HG03039 (cell line): ENCODE measurements around the gene ARHGEF17.
"Not testable (repeated sequence)": the region's sequence is repeated elsewhere in the genome, so short reads cannot be mapped to it uniquely, and the experiment has no call there.

Experiments used
- ATAC-seq: cut with Tn5 transposase; IDR thresholded peaks from one replicate; pipeline ENCODE4 v1.9.1; 2021; ENCODE audit warnings: mild to moderate bottlenecking, moderate library complexity; ENCODE audit not compliant: unreplicated experiment

Gene ARHGEF17

GRCh38 chr11:73273222-73273895, 34.7 kb upstream of the ARHGEF17 start:
- ATAC-seq, result no peak

GRCh38 chr11:73274191-73274590, 33.9 kb upstream of the ARHGEF17 start:
- not testable (repeated sequence) for ATAC-seq

GRCh38 chr11:73274722-73275380, 33.2 kb upstream of the ARHGEF17 start:
- no peak for ATAC-seq

DNA sequence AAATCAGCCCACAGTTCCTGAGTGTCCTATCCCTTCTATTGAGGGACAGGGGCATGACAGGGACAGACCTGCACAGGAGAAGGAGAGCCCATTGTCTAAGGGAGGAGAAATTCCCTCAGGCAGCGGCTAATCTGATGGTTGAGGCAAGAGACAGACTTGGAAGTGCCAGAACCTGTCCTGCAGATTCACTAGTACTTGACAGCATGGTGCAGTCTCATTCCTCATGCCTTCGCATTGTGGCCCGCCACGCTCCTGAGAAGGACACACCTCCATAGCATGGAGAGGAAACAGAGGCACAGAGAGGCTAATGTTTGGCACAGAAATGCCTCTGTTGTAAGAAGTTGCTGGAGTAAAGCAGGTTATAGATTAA, 32.7 kb upstream of the ARHGEF17 start:
- ATAC-seq, result no peak

- ATAC-seq, result no peak
Observed at GRCh38 chr11:73277467-73277866, 30.6 kb upstream of the ARHGEF17 start.

DNA sequence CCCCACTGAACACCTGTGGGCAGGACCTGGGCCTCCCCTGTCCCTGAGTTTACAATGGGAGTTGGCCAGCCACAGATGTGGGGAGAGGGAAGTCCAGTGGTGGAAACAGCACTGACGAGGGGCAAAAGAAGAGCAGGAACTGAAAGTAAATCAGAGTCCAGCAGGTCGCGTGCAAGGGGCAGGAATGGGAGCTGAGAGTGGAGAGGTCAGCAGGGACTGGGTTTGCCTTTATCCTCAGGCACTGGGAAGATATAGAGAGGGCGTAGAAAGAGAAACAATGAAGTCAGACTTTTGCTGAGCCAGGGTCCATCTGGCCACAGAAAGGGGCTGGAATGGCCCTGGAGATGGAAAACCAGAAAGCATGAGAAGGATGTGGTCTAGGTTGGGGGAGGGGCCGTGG, 27.4 kb upstream of the ARHGEF17 start:
- no peak for ATAC-seq

DNA sequence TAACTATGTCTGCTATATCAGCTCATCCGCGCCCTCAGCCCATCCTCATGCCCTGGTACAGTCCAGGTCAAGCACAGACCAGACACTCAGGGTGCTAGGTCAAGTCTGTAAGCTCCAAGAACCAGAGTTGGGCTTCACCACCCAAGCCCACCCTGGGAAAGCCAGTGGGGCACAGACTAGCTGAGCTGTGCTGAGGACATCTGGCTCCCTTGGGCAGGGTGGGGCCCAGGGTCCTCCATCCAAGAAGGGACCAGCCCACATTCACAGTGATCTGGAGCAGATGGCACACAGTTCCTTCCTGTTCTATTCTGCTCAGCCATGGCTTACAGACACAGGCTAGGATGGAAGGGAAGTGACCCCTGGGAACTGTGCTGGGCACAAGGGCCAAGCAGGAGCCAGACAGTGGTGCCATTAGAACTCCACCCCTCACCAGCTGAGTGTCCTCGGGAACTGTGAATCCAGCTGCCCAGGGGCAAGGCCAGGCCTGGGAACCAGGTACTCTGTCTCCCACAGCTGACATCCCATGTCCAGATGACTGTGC, 26.8 kb upstream of the ARHGEF17 start:
- no peak for ATAC-seq

DNA sequence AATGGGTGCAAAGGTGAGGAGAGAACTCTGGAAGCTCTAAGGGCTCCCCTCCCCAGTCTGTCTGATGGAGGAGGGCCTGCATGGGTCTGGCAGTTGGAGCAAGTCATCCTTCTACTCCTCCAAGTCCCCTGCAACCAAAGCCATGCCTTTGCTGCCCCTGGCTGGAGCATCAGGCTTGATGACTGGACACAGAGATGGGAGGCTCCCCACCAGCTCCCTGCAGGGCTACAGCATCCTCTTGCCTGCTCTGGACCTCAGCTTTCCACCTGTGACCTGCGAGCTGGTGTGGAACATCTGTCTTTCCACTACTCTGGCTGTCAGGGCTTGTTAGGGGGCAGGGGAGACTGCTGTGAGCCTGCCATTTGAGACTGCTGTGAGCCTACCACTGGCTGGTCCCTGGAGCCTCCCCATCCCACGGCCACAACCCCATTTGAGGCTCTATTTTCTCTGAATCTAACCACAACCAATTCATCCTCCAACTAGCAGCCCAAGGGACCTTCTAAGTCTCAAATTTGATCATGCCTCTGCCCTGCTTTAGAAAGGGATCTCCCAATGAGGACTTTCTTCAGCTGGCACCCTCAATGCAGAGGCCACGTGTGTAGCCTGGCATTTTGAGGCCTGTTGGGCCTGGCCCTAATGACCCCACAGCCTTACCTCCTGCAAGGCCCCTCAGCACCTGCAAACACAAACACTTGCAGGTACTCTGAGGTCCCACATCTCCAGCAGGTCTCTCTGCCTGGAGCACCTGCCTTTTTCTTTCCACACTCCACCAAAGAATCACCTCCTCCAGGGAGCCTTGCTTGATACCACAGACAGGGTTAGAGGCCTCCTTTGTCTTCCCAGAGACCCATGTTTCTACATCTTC, 26.0 kb upstream of the ARHGEF17 start:
- ATAC-seq, result no peak

DNA sequence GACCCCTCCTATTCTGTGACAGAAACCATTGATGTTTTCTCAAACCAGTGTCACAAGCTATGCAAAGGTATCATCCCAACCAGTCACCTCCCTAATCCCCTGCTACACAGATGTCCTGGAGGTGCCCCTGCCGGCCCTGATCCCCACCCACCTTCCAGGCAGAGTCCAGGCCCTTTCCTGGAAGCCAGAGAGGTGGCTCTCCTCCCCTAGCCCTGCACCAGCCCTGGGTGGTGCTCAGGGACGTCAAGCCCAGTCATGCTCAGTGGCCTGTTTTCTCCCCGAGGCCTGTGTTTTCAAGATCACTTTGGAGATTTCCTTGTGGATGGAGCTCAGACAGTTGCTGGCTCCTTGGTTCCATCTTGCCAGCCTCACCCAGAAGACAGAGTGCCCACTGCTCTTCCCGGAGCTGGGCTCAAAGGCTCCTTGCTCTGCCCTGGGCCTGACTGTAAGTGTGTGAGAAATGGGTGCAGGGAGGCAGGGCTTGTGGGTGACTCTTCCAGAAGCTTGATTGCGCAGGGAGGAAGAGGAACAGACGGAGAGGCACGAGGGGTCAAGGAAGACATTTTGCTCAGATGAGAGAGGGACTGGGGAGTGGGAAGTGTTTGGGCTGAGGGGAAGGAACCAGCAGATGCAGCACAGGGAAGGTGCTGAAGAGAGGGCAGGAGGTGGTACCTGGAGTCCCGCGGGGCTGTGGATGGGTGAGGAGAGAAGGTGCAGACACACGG, 24.6 kb upstream of the ARHGEF17 start:
- no peak for ATAC-seq

GRCh38 chr11:73284106-73284505, 24.0 kb upstream of the ARHGEF17 start:
- no peak for ATAC-seq

DNA sequence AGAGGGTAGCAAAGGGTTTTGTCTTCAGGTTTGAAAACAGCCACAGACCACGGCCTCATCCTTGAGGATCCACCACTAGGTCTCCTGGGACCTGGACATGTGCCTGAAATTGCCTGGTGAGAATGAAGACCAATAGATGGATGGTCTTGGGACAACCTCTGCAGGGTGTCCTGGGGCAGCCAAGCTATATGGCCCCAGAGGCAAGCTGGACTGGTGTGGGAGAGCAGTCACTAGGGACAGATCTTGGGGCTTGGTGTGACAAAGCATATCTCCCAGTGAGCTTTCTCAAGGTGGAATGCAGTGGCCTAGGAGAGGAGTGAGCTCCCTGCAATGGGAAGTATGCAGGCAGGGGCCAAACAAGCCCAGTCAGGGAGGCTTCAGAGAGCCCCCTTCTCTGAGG, 22.4 kb upstream of the ARHGEF17 start:
- ATAC-seq, result no peak

GRCh38 chr11:73286240-73286810, 21.8 kb upstream of the ARHGEF17 start:
- no peak for ATAC-seq

DNA sequence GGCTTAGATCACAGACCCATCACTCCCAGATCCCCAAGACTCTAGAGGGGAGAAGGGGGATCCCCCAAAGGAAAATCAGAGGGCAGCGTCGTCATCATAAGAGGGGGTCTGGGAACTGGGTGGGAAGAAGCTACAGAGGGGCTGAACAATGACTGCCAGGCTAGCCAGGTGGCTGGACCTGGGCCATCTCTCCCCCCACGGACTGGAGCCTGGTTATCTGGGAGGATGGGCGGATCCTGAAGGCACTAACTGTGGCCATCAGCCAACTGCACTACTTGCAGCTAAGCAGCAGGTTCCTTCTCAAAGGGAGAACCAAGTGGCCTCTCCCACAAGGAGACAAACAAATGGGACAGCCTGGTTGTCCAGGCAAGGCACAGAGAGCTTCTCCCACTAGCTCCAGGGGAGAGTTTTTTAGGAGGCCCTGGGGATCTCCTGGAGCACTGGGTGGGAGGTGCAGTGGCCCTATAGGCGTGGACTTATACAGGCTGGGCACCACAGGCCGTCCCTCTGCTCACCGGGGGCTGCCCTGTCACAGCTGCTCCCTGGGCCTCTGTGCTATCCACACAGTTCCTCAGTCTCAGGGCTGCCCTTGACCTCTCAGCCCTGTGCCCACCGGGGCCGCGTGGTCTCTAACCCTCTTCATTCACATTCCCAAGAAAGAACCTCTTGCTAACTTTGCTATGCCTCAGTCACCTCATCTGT, 20.5 kb upstream of the ARHGEF17 start:
- ATAC-seq, result no peak

DNA sequence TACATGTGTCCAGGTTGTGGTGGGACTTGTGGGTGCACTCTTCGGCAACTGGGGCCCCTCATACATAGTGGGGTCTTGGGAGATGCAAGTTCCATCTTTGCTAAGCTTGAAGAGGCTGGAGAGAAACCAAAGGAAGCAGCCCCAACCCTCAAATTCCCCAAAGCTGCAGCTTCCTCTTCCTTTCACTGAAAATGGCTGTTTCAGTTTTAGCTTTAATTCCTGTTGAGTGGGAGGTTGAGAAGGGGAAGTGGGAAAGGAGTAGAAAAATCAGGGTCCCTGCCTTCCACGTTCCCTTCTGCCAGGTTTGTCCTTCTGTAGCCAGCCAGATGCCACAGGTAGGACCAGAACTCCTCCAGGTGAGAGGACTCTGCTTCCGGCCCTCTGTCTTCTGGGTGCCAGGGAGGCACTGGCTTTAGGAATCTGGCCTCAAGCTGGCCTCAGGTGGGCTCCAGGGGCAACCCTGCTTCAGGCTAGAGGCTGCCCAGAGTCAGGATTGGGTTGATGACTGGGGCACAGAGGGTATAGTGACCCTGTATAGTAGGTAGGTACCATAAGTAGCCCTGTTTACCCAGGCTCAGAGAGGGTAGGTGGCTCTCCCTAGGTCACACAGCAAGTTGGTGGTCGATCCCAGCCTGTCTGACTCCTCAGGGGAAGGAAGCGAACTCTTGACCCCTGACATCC, 19.7 kb upstream of the ARHGEF17 start:
- no peak for ATAC-seq

DNA sequence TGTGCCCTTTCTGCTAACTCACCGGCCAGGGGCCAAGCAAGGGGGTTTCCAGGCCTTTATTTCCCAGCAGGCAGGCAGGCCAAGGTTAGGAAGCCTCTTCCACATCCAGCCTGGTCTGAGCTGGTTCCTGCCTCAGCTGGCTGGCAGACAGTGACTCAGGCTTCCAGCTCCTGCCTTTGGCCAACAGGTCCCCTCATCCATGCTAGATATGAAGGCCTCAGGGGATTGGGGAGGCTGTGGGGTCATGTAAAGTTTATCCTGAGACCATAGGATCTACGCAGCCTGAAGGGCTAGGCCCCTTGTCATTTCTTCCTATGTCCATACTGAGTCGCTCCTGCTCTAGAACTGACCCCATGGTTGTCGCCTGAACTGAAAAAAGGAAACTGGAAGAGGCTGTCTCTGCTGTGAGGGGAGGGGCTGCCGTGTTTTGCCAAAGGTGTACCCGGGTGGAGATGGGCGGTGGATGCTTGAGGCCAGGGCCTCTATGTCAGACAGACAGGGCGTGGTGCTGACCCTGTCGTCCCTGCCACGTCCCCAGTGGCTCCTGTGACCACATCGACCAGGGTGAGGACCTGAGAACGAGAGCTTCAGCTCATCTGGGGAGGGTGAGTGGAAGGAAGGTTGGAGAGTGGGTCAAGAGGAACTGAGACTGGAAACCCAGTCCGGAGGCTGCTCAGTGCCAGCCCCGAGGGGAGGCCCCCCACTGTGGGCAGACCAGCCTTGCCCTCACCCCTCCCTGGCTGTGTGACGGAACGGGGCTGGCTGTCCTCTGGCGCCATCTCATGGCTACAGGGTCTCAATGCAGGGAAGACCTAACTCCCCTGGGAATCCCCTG, 19.0 kb upstream of the ARHGEF17 start:
- ATAC-seq, result peak; percentile 46

DNA sequence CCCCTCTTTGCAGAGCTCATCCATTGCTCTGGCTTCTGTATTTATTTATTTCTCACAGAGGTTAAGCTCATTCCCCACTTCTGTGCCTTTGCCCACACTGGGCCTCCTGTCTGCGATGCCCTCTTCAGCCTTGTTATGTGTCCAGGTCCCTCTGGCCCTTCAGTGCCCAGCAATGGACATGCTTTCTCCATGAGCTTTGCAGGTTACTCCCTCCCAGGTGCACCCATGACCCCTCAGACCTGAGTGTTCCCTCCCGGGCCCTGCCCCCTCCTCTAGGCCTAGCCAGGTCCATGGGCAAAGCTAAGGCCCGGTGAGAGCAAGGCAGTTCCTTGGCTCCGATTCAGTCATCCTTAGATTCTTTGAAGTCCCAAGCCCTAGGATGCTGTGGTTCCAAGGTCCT, 17.5 kb upstream of the ARHGEF17 start:
- no peak for ATAC-seq

DNA sequence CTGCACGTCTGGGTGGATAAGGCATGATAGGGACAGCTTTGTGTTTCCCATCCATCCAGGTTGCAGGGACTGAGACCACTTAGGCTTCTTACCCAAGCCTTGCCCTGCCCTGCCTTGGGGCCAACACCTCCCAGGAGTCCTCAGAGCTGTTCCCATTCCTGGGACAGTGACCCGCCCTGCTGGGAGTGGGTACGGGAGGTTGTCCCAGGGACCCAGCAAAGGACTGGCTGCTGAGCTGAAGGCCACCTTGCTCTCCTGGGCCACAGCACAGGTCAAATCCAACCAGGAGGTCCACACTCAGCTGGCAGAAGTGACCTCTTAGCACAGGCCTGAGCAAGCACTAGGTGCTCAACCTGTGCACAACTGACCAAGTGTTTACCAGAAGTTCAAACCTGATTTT, 16.9 kb upstream of the ARHGEF17 start:
- no peak for ATAC-seq

DNA sequence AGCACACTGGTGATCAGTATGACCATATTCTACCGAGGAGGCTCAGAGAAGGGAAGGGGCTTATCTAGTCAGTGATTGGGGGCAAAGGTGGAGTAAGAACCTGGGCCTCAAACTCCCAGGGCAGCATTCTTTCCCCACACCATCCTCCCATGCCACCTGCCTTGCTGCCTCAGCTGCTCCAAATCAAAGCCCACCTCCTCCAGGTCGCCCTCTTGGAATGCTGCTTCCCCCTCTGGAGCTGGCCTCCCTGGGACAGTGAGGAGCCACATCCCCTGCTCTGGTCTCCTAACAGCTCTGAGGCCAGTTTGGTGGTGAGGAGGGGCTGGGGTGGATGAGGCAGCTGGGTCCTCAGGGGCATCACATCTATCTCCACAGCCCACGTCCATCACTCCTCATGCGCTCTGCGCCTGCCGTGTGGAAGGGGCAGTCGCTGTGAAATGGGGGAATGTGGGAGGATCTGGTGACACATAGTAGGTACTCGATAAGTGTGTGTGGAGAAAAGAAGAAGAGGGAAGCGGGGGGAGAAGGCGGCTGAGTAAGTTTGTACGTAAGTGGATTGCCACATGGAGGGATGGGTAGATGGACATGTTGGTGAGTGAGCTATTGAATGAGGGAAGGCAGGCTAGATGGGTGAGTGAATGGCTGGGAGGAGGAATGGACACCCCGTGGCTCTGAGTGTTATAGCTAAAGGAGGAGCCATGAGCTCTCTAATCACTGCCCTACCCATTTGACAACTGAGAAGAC, 16.1 kb upstream of the ARHGEF17 start:
- ATAC-seq, result no peak
